ENCODE data around the gene MAPK1. TPM values are rescaled to one million over a fixed set of nuclear protein-coding genes. Genes with fewer than 3 reads are reported as not detected.

Gene MAPK1
- total RNA-seq, 2 experiments from 2014 or later, result 39.6 to 79.8 TPM

GRCh38 chr22:21828268-21828638 is 39.2 kb downstream of the MAPK1 start:
- H3K4me3 ChIP-seq (ENCODE audit: low read depth, low read length, poor library complexity, severe bottlenecking), result no peak overlapping the region
- ChIA-PET POLR2A (no interaction called here), CTCF (ENCODE audit: unreplicated experiment) (no interaction called here)
- H3K79me2 ChIP-seq (ENCODE audit: insufficient read depth, low read depth, low read length), result peaks cover 96% of the 10 kb centered on the region
- peaks cover 28% of the 10 kb centered on the region for H3K4me1 ChIP-seq (ENCODE audit: insufficient read depth, low read length, poor library complexity, severe bottlenecking)
- no peak for DNase-seq (ENCODE audit: low spot score)
- 0 out of 2 replicates have a peak overlapping the region, but pooled peaks have one; percentile 3 for H3K4me2 ChIP-seq (ENCODE audit: low read length)
- H3K9me2 ChIP-seq (ENCODE audit: insufficient read depth, low read length), result no peaks in the 10 kb centered on the region
- H2AFZ ChIP-seq (ENCODE audit: low read length), result no peak overlapping the region
- H3K9me3 ChIP-seq (ENCODE audit: low read length), result no peaks in the 10 kb centered on the region
- no peak for TF ChIP-seq EZH2phosphoT487 (IDR thresholded peaks at IDR 0.05; ENCODE audit: borderline replicate concordance, low read depth, low read length)
- TF ChIP-seq CTCF (conservative IDR thresholded peaks at IDR 0.05; ENCODE audit: low read length), result no peak
- peaks cover 21% of the 10 kb centered on the region; the same call in 1 of the 2 replicates for H4K20me1 ChIP-seq (ENCODE audit: insufficient read depth, low read length)
- BruUV-seq (replicated peaks), result no TSS peak
- intact Hi-C loops (cut with micrococcal nuclease; ENCODE audit: unreplicated experiment), result no loop called here
- H3K36me3 ChIP-seq (ENCODE audit: insufficient read depth, low read length), result peaks cover 11% of the 10 kb centered on the region; the same call in 1 of the 2 replicates
- no peak overlapping the region for H3K27ac ChIP-seq (ENCODE audit: low read depth, low read length, poor library complexity, severe bottlenecking)

- CTCF ChIA-PET (ENCODE audit: unreplicated experiment), result no interaction called here
- Histone ChIP-seq H3K79me2 (ENCODE audit: insufficient read depth, low read depth, low read length) (peaks cover 95% of the 10 kb centered on the region), H4K20me1 (ENCODE audit: insufficient read depth, low read length) (peaks cover 18% of the 10 kb centered on the region; the same call in 1 of the 2 replicates)
Observed at GRCh38 chr22:21827628-21828267, 39.7 kb downstream of the MAPK1 start.

More at GRCh38 chr22:21827628-21828267, 39.7 kb downstream of the MAPK1 start:
- no peak overlapping the region for H3K27ac ChIP-seq (ENCODE audit: low read depth, low read length, poor library complexity, severe bottlenecking)
- H3K4me1 ChIP-seq (ENCODE audit: insufficient read depth, low read length, poor library complexity, severe bottlenecking), result peaks cover 26% of the 10 kb centered on the region
- no TSS peak for BruUV-seq (replicated peaks)
- intact Hi-C loops (cut with micrococcal nuclease; ENCODE audit: unreplicated experiment), result no loop called here
- POLR2A ChIA-PET, result no interaction called here
- no peak for DNase-seq (ENCODE audit: low spot score)
- no peak overlapping the region for H3K4me2 ChIP-seq (ENCODE audit: low read length)
- peaks cover 7% of the 10 kb centered on the region; the same call in 1 of the 2 replicates for H3K36me3 ChIP-seq (ENCODE audit: insufficient read depth, low read length)
- no peaks in the 10 kb centered on the region for H3K9me2 ChIP-seq (ENCODE audit: insufficient read depth, low read length)
- H2AFZ ChIP-seq (ENCODE audit: low read length), result no peak overlapping the region
- no peaks in the 10 kb centered on the region for H3K9me3 ChIP-seq (ENCODE audit: low read length)
- H3K4me3 ChIP-seq (ENCODE audit: low read depth, low read length, poor library complexity, severe bottlenecking), result no peak overlapping the region
- no peak for TF ChIP-seq EZH2phosphoT487 (IDR thresholded peaks at IDR 0.05; ENCODE audit: borderline replicate concordance, low read depth, low read length)
- no peak for TF ChIP-seq CTCF (conservative IDR thresholded peaks at IDR 0.05; ENCODE audit: low read length)
